Measurements from ENCODE around the gene RPL3. TPM values are rescaled to one million over a fixed set of nuclear protein-coding genes. Genes with fewer than 3 reads are reported as not detected.

RPL3 gene
- 1,000 to 10,000 TPM in 1 of 2 donors, 100 to 1,000 TPM in 1; 905 to 1,405 TPM for total RNA-seq

DNA sequence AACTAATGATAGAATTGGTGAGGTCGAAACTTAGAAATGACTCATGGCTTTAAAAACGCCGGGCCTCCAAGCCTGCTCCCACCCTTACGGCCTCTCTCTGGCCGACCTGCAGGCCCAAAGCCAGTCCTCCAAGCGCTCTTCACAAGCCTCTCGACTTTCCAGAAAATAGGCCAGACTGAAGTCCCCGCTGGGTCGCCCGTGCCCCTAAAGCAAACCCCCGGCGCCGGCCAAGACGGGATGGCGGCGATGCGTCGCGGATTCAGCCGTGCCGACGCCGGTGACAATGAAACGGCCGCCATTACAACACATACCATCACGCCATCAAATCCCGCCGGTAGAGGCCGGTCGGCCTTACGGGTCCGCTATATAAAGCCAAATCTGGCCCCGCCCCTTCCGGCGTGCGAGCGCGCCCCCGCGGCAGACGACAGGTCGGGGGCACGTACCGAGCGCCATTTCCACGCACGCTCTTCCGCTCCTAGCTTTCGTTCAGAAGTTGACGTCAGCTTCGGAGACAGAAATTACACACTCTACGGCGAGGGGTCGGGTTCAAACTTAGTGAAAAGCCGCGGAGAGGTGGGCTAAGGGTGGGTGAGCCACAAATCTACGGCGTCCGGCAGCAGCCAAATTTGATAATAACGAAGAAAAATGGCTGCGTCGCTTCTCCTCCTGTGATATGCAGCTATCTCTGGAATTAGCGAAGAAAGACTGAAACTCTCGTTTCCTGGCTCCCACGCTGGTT, at the start of gene RPL3:
TSS of gene RPL3 (minus strand) at position 340 of the 739 bp plus-strand sequence. CDS start at position 314, 26 bp downstream.

DNA sequence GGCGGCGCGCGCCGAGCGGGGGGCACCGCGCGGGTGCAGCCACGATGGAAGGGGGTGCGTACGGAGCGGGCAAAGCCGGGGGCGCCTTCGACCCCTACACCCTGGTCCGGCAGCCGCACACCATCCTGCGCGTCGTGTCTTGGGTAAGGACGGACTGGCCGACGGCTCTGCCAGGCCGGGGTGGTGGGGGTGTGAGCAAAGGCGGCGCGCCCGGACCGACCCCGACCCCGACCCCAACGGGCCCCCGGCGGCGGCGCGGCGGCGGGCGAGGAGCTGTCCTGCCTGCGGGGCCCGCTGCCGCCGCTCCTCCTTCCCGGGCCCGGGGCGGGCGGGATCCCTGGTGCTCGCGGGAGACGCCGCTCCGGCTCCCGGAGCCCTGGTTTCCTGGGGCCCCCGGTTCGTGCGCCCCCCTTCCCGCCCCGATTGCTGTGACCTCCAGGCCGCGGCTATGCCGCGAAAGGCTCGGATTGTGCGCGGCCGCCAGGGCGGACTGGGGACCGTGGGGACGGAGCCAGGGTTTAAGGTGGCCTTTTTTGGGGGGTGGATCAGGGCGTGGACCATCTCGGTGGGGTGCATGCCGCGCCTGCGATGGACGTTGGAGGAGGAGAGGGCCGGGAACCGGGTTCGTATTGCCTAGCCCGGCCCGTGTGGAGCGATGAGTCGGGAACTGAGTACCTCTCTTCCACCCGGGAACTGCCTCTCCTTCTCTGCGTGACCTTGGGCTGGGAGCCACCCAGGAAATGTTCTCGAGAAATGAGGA, 30.7 kb upstream of the RPL3 start, which contains the start of gene SYNGR1:
TSS of gene SYNGR1 (plus strand) at position 25 of the 760 bp plus-strand sequence. CDS start at position 45, 20 bp downstream.

Small RNAs within 50 kb of the gene (small RNA-seq; reads per million reads assigned to genes)
- gene SNORD43 (0 reads per million in 2 donors), gene SNORD83A (30,727 to 55,633 reads per million in 2 donors), gene SNORD83B (0 reads per million in 2 donors)

Other genes starting within 250 kb of the RPL3 start
- gene APOBEC3G, start 242.3 kb downstream of the RPL3 start, total RNA-seq, result 10 to 100 TPM; 25.0 to 25.8 TPM
- gene APOBEC3H, start 222.4 kb downstream of the RPL3 start, total RNA-seq, result under 1 TPM in 1 of 2 donors, not detected in 1; 0.69 TPM
- gene CBX7, start 166.9 kb downstream of the RPL3 start, total RNA-seq, result 1 to 10 TPM; 2.0 to 3.8 TPM
- gene PDGFB, start 74.6 kb downstream of the RPL3 start, total RNA-seq, result not detected
- gene SYNGR1, start 30.4 kb upstream of the RPL3 start, total RNA-seq, result 10 to 100 TPM; 31.7 to 67.6 TPM
- 10 to 100 TPM; 13.4 to 14.3 TPM for gene TAB1, start 80.2 kb upstream of the RPL3 start, total RNA-seq
- under 1 TPM in 1 of 2 donors, not detected in 1; under 0.01 TPM for gene MGAT3, start 137.4 kb upstream of the RPL3 start, total RNA-seq
- gene MIEF1, start 182.7 kb upstream of the RPL3 start, total RNA-seq, result 10 to 100 TPM; 23.4 to 29.0 TPM
- 100 to 1,000 TPM in 1 of 2 donors, 10 to 100 TPM in 1; 70.2 to 119 TPM for gene ATF4, start 200.9 kb upstream of the RPL3 start, total RNA-seq
- gene RPS19BP1, start 213.1 kb upstream of the RPL3 start, total RNA-seq, result 10 to 100 TPM; 46.1 to 58.9 TPM